H7 (cell line): ENCODE data around the gene IAPP. TPM values are rescaled to one million over a fixed set of nuclear protein-coding genes. Genes with fewer than 3 reads are reported as not detected.

Source experiments
- DNase-seq: peaks from one replicate; pipeline ENCODE4 v3.0.0; 2012
- H3K27me3 ChIP-seq: 2 replicates; pipeline ENCODE4 v1.6.0; 2011; ENCODE audit warnings: mild to moderate bottlenecking, low read length; ENCODE audit not compliant: control insufficient read depth, insufficient read depth
- H3K36me3 ChIP-seq: replicated peaks from 2 replicates; pipeline ENCODE4 v1.5.1; 2011; ENCODE audit warnings: low read length; ENCODE audit not compliant: control insufficient read depth, insufficient read depth
- H3K4me3 ChIP-seq: 2 replicates; pipeline ENCODE4 v1.5.1; 2011; ENCODE audit warnings: low read depth, mild to moderate bottlenecking, control low read depth, low read length, moderate library complexity; ENCODE audit not compliant: insufficient read depth
- total RNA-seq: library from RNA; depleted of rRNA; stranded (reverse); fragments of >200 nt; shearing (Covaris generic); gene quantifications from 2 replicates; pipeline ENCODE4 v1.2.3, GENCODE V29; 2014; rRNA removed

The IAPP gene
- total RNA-seq, result not detected in 2 replicates

DNA sequence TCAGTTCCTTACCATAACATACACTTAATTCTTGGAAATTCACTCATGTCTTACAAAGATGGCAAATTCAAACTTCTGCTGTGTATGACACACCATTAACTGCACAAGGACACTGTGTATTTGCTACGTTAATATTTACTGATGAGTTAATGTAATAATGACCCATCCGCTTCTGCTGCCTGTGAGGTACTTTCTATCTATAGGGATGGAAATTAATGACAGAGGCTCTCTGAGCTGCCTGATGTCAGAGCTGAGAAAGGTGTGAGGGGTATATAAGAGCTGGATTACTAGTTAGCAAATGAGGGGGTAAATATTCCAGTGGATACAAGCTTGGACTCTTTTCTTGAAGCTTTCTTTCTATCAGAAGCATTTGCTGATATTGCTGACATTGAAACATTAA, at the start of gene IAPP:
IAPP (plus strand) TSS at position 301 of the 400 bp plus-strand sequence. CDS start 450 bp downstream, outside the sequence.
- Histone ChIP-seq H3K4me3 (no peak within 1 kb of the TSS), H3K36me3 (no peaks in the 10 kb centered on the region), H3K27me3 (no peaks in the 10 kb centered on the region)
- DNase-seq, result no peak

DNA sequence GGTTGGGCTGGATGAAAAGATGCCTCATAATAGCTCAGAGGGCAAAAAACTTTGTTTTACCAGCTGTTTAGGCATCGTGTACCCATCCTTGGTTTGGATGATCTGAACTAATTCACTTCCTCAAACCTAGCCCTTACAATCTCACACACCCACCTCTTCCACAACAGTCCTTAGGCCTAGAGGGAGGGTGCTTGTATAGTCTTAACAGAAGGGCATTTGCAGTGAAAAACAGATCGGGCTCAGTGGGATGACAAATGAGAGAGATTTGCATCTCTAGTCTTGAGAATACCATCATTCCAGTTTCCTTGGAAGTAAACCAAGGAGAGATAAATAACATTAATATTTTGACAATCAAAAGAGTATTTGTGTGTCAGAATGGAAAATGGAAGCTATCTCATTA, 49.0 kb upstream of the IAPP start:
- DNase-seq, result no peak
- peaks cover 1% of the 10 kb centered on the region; the same call in 1 of the 2 replicates for H3K36me3 ChIP-seq
- no peak overlapping the region for H3K4me3 ChIP-seq
- H3K27me3 ChIP-seq, result no peaks in the 10 kb centered on the region

GRCh38 chr12:21324551-21324950, 48.2 kb upstream of the IAPP start:
- Histone ChIP-seq H3K4me3 (no peak overlapping the region), H3K27me3 (no peaks in the 10 kb centered on the region), H3K36me3 (peaks cover 1% of the 10 kb centered on the region; the same call in 1 of the 2 replicates)
- peak; percentile 7 for DNase-seq

- DNase-seq, result no peak
- Histone ChIP-seq H3K27me3 (no peaks in the 10 kb centered on the region), H3K36me3 (peaks cover 1% of the 10 kb centered on the region; the same call in 1 of the 2 replicates), H3K4me3 (no peak overlapping the region)
These were observed 44.1 kb upstream of the IAPP start for GRCh38 chr12:21328578-21328977.

DNA sequence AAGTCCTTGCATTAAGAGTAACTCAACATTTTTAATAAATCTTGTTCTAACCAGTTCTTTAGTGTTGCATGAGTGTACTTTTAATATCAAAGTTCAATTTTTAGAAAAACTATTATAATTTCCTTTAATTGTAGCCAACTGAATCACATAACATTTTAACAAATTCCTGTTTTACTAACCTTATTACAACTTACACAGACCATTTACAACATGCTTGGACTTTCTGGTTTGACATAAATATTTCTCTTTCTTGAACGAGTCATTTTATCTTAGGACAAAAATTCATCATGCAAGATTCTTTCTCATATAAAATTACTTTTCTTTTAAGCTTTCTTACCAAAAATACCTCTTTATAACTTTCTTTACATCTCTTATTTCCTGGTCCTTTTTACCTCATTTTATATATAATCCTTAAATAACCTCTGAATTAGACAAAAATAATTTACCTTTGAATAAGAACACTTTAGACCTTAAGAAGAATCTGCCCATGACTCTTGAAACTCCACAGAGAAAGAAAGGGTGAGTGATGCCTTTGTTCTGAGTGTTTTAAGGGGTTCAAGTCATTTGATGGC, 41.9 kb upstream of the IAPP start:
- no peaks in the 10 kb centered on the region for H3K27me3 ChIP-seq
- peaks cover 1% of the 10 kb centered on the region; the same call in 1 of the 2 replicates for H3K36me3 ChIP-seq
- no peak for DNase-seq
- H3K4me3 ChIP-seq, result no peak overlapping the region

DNA sequence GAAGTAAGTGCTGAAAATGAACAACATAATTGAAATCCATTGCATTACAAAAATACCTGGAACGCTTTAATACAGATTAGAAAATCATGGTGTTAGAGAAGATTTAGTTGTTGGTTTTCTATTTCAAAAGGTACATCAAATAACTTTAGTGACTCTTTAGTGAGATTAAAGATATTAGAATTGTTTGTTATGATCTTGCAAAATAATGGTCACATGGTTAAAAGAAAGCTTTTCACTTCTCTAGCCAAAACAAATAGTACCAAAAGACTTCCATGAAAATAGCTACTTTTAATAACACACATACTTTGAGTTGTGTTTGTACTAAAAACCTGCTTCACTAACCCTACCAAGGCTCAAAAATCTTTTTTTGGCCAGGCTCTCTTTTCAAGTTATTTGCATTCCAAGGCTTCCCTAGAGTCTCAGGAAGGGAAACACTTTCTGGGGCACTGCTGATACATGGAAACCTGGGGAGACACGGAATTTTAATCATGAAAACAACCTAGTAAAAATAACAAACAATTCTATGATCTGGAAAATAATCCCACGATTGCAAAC, 37.9 kb upstream of the IAPP start, which contains the start of gene SLCO1A2:
SLCO1A2 (minus strand) TSS at position 147 of the 555 bp plus-strand sequence. CDS start 270 bp downstream, outside the sequence.
- Histone ChIP-seq H3K4me3 (no peak within 1 kb of the TSS), H3K27me3 (no peaks in the 10 kb centered on the region), H3K36me3 (no peaks in the 10 kb centered on the region)
- DNase-seq, result no peak

GRCh38 chr12:21336656-21337055, 36.0 kb upstream of the IAPP start:
- no peaks in the 10 kb centered on the region for H3K27me3 ChIP-seq
- H3K36me3 ChIP-seq, result no peaks in the 10 kb centered on the region
- no peak overlapping the region for H3K4me3 ChIP-seq
- DNase-seq, result no peak

DNA sequence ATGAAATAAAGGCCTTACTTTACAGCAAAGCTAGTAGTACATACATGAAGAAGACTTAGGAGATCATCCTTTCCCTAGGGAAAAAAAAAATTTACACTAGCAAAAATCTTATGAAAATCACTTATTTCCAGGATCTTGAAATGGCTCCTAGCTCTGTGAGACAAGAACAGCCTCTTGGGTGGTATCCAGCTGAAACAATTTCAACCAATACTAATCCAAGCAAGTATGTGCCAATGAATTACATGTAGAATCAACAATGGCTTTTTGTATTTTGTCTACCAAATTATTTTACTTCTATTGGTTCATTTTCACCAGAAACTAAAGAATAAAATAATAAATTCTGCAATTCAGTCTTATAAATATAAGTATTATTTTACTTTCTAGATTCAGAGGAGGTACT, 35.2 kb upstream of the IAPP start:
- no peak for DNase-seq
- no peaks in the 10 kb centered on the region for H3K36me3 ChIP-seq
- H3K27me3 ChIP-seq, result no peaks in the 10 kb centered on the region
- no peak overlapping the region for H3K4me3 ChIP-seq

DNA sequence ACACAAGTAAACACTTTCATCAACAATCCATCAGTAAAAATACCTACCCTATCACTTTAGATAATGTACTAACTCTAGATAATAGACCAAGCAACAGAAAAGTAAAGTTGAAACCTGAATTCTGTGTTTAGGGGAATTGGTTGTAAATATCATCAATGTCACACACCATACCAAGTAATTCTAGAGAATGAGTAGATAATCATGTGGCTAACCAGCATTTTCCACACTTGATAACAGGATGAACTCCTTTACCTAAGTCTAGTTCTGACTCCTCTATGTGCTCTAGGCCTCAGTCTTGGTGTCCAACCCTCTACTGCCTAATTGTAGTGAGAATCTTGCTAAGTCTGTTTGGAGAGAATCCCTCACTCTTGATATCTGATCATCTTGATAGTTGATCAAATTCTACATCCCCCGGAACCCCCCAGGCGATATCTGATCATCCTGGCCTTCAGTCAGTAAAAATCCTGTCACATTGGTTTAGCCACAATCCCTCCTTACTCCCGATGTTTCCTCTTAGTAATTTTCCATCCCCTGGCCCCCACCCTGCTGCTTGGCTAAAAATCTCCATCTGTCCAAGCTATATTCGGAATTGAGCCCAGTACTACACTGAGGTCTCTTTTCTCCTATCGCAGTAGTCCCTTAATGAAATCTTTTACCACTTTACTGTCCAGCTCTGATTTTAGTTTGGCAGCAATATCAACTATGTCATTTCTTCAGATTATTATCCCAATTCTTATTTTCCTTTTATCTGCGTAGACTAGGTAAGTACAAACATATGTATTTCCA, 34.5 kb upstream of the IAPP start:
- H3K4me3 ChIP-seq, result no peak overlapping the region
- no peaks in the 10 kb centered on the region for H3K36me3 ChIP-seq
- H3K27me3 ChIP-seq, result no peaks in the 10 kb centered on the region
- DNase-seq, result no peak

- Histone ChIP-seq H3K36me3 (no peaks in the 10 kb centered on the region), H3K4me3 (no peak overlapping the region), H3K27me3 (no peaks in the 10 kb centered on the region)
- DNase-seq, result no peak
These were observed 32.8 kb upstream of the IAPP start for GRCh38 chr12:21339921-21340320.

DNA sequence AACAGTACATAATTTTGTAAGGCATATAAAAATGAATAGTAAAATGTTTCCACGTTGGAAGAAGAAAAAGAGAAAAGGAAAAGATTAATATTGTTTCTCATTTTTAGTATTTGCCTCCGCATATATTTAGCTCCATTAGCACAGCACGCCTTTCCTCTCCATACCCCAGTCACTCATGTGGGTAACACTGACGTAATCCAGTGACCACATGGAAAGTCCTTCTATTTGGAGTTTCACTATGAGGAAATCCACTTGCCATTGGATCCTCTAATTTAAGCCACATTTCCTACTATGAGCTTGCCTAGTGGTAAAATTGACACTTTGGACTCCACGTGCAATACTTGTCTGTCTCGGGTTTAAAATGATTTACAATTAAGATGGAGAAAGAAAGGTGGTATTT, 32.3 kb upstream of the IAPP start:
- Histone ChIP-seq H3K27me3 (no peaks in the 10 kb centered on the region), H3K4me3 (no peak overlapping the region), H3K36me3 (no peaks in the 10 kb centered on the region)
- no peak for DNase-seq

GRCh38 chr12:21341769-21342168, 30.9 kb upstream of the IAPP start:
- Histone ChIP-seq H3K4me3 (no peak overlapping the region), H3K36me3 (no peaks in the 10 kb centered on the region), H3K27me3 (no peaks in the 10 kb centered on the region)
- no peak for DNase-seq

DNA sequence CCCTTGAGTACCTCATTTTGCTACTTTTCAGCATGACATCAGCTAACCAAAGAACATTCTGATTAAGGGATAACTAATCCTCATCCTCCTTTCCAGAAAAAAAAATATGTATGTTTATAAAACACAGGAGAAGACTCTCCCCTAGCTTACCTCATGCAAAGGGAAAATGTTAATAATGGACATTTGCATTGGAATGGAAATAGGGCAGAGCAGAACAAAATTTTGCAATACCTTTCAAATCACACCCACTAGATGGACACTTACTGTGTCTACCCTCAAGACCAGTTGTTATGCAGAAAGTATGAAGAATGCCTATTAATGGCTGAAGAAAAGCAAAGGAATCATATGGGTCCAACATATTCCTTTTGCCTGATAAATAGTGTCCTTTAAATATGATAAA, 29.1 kb upstream of the IAPP start:
- Histone ChIP-seq H3K36me3 (no peaks in the 10 kb centered on the region), H3K4me3 (no peak overlapping the region), H3K27me3 (no peaks in the 10 kb centered on the region)

DNA sequence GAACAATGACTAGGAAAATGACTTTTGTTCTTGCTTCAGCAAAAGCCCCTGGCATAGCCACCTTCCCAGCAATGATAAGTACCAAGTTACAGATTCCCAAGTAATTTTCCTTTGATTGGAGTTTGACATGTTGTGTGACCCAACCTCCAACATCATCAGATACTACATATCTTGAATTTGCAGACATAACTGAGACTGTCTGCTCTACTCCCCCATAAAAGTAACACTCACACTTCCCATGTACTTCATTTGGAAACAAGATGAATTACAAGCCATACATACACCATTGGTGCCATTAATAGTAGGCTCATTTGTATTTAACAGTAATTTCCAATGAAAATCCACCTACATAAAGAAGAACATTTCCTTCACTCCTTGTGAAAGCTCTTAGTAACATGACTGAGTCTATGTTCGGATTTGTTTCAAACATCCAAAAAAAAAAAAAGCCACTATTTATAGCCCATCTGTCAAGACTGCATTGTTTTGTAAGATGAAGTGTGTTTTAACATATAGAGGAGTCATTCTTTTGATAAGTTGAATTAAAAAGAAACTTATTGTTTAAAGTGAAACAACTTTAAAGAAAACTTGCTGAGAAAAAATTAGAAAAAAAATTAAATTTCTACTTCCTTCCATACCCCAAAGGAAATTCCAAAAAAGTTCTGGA, 26.0 kb upstream of the IAPP start:
- Histone ChIP-seq H3K4me3 (no peak overlapping the region), H3K27me3 (no peaks in the 10 kb centered on the region), H3K36me3 (no peaks in the 10 kb centered on the region)
- no peak for DNase-seq

More for the DNA sequence above, 29.1 kb upstream of the IAPP start:
- no peak for DNase-seq
